Neural cell (in vitro differentiated cells): ENCODE data around the gene PRUNE2. TPM values are rescaled to one million over a fixed set of nuclear protein-coding genes. Genes with fewer than 3 reads are reported as not detected.

Source experiments
- H2AFZ ChIP-seq: fragments of 200-600, 300-800 bp; sonication (generic), shearing (Covaris generic); 2 replicates; pipeline ENCODE4 v1.6.0; 2014; ENCODE audit warnings: low read depth, mild to moderate bottlenecking, antibody characterized with exemption, low read length, moderate library complexity
- H3F3A ChIP-seq: fragments of 200-600 bp; shearing (Covaris generic); 2 replicates; pipeline ENCODE4 v1.6.1; 2016; ENCODE audit warnings: mild to moderate bottlenecking, moderate library complexity, mixed read lengths, antibody characterized with exemption, low read length; ENCODE audit not compliant: insufficient read depth, poor library complexity, severe bottlenecking
- H3K27ac ChIP-seq: fragments of 200-600, 300-800 bp; sonication (generic), shearing (Covaris generic); 2 replicates; pipeline ENCODE4 v1.5.1; 2014; ENCODE audit warnings: mild to moderate bottlenecking, low read length, moderate library complexity
- H3K27me3 ChIP-seq: fragments of 300-800, 200-600 bp; sonication (generic), shearing (Covaris generic); 2 replicates; pipeline ENCODE4 v1.6.0; 2014; ENCODE audit warnings: mild to moderate bottlenecking, low read depth, low read length, moderate library complexity; ENCODE audit not compliant: insufficient read depth
- H3K36me3 ChIP-seq: fragments of 300-800, 200-600 bp; sonication (generic), shearing (Covaris generic); 2 replicates; pipeline ENCODE4 v1.5.1; 2014; ENCODE audit warnings: mild to moderate bottlenecking, antibody characterized with exemption, low read length, moderate library complexity; ENCODE audit not compliant: insufficient read depth
- H3K4me2 ChIP-seq: fragments of 300-800, 200-600 bp; sonication (generic), shearing (Covaris generic); 2 replicates; pipeline ENCODE4 v1.6.0; 2014; ENCODE audit warnings: mild to moderate bottlenecking, low read length
- H3K4me3 ChIP-seq: fragments of 300-800, 200-600 bp; sonication (generic), shearing (Covaris generic); 2 replicates; pipeline ENCODE4 v1.5.1; 2014; ENCODE audit warnings: mild to moderate bottlenecking, low read length, moderate library complexity
- H3K79me2 ChIP-seq: fragments of 200-600 bp; shearing (Covaris generic); replicated peaks from 2 replicates; pipeline ENCODE4 v1.6.0; 2014; ENCODE audit warnings: mild to moderate bottlenecking, low read length, moderate library complexity; ENCODE audit not compliant: insufficient read depth
- H3K9ac ChIP-seq: fragments of 300-800, 200-600 bp; sonication (generic), shearing (Covaris generic); 2 replicates; pipeline ENCODE4 v1.6.1; 2016; ENCODE audit warnings: mild to moderate bottlenecking, low read length, mixed read lengths
- H3K9me2 ChIP-seq: fragments of 200-600 bp; shearing (Covaris generic); 2 replicates; pipeline ENCODE4 v1.6.1; 2016; ENCODE audit warnings: mild to moderate bottlenecking, low read length, mixed read lengths; ENCODE audit not compliant: insufficient read depth
- H3K9me3 ChIP-seq: fragments of 200-600, 300-800 bp; sonication (generic), shearing (Covaris generic); 2 replicates; pipeline ENCODE4 v1.6.1; 2016; ENCODE audit warnings: mild to moderate bottlenecking, mixed run types, low read length, moderate library complexity, mixed read lengths
- H4K20me1 ChIP-seq: fragments of 200-600 bp; shearing (Covaris generic); 2 replicates; pipeline ENCODE4 v1.6.1; 2016; ENCODE audit warnings: mild to moderate bottlenecking, mixed run types; ENCODE audit not compliant: insufficient read depth
- EP300 ChIP-seq: fragments of 450-650 bp; conservative IDR thresholded peaks from 2 replicates; pipeline ENCODE4 v1.6.1; 2014; ENCODE audit warnings: antibody characterized with exemption, mild to moderate bottlenecking, moderate library complexity; ENCODE audit not compliant: poor library complexity, severe bottlenecking
- EZH2 ChIP-seq: fragments of 200-600, 300-800 bp; shearing (Covaris generic), sonication (generic); IDR thresholded peaks from 2 replicates; pipeline ENCODE4 v1.6.1; 2014; ENCODE audit warnings: antibody characterized with exemption, low read length, borderline replicate concordance, mild to moderate bottlenecking; ENCODE audit not compliant: insufficient read depth, poor library complexity, severe bottlenecking
- MXI1 ChIP-seq: fragments of 450-650 bp; conservative IDR thresholded peaks from 2 replicates; pipeline ENCODE4 v1.6.1; 2014; ENCODE audit warnings: antibody characterized with exemption, mild to moderate bottlenecking; ENCODE audit not compliant: poor library complexity, severe bottlenecking
- POLR2AphosphoS5 ChIP-seq: IDR thresholded peaks from 2 replicates; pipeline ENCODE4 v1.6.1; 2012
- RAD21 ChIP-seq: fragments of 450-650 bp; conservative IDR thresholded peaks from 2 replicates; pipeline ENCODE4 v1.6.1; 2014; ENCODE audit warnings: antibody characterized with exemption, mild to moderate bottlenecking, moderate library complexity
- SMC3 ChIP-seq: fragments of 450-650 bp; conservative IDR thresholded peaks from 2 replicates; pipeline ENCODE4 v1.6.1; 2014; ENCODE audit warnings: antibody characterized with exemption, mild to moderate bottlenecking, moderate library complexity; ENCODE audit not compliant: poor library complexity
- TAF1 ChIP-seq: IDR thresholded peaks from 2 replicates; pipeline ENCODE4 v1.6.1; 2012; ENCODE audit warnings: low read depth
- polyA plus RNA-seq: library from polyadenylated mRNA; depleted of rRNA; stranded (reverse); fragments of >200 nt; gene quantifications from 2 replicates; pipeline ENCODE4 v1.2.3, GENCODE V29; 2014
- TF ChIP-seq, protein P1 (sequence below): IDR thresholded peaks from 2 replicates; pipeline ENCODE4 v1.6.1; 2012; ENCODE audit warnings: borderline replicate concordance
- TF ChIP-seq, protein P2 (sequence below): fragments of 450-650 bp; IDR thresholded peaks from 2 replicates; pipeline ENCODE4 v1.5.1; 2014; ENCODE audit warnings: antibody characterized with exemption, mild to moderate bottlenecking, moderate library complexity; ENCODE audit not compliant: poor library complexity, severe bottlenecking

PRUNE2 gene
- polyA plus RNA-seq, 1 donor from 2014 or later = 9.7 TPM

DNA sequence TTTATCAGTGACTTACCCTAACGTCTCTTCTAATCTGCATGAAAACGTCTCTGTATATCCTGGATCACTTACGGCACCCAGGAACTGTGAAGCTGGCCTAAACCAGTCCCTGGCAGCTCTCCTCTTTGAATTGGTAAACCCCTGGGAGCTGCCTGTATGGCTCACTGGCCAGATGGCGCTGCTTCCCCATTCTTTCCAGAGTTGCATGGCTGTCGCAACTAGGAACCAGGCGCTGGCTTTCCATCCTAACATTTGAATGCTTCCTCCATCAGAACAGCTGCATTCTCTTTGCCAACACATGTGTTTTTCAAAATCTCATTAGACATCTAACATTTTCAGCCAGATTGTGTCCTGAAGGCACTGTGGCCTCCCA is 149.7 kb downstream of the PRUNE2 start:
- Histone ChIP-seq H3K27me3 (no peaks in the 10 kb centered on the region), H3K4me2 (no peak overlapping the region), H2AFZ (no peak overlapping the region), H3F3A (no peaks in the 10 kb centered on the region), H3K9ac (no peak overlapping the region), H3K9me3 (no peaks in the 10 kb centered on the region), H3K79me2 (no peaks in the 10 kb centered on the region), H3K36me3 (no peaks in the 10 kb centered on the region), H3K27ac (no peak overlapping the region), H3K4me3 (no peak overlapping the region), H3K9me2 (no peaks in the 10 kb centered on the region), H4K20me1 (no peaks in the 10 kb centered on the region)
- TF ChIP-seq SMC3 = no peak
- no peak for TF ChIP-seq POLR2AphosphoS5
- TF ChIP-seq, protein P1, sequence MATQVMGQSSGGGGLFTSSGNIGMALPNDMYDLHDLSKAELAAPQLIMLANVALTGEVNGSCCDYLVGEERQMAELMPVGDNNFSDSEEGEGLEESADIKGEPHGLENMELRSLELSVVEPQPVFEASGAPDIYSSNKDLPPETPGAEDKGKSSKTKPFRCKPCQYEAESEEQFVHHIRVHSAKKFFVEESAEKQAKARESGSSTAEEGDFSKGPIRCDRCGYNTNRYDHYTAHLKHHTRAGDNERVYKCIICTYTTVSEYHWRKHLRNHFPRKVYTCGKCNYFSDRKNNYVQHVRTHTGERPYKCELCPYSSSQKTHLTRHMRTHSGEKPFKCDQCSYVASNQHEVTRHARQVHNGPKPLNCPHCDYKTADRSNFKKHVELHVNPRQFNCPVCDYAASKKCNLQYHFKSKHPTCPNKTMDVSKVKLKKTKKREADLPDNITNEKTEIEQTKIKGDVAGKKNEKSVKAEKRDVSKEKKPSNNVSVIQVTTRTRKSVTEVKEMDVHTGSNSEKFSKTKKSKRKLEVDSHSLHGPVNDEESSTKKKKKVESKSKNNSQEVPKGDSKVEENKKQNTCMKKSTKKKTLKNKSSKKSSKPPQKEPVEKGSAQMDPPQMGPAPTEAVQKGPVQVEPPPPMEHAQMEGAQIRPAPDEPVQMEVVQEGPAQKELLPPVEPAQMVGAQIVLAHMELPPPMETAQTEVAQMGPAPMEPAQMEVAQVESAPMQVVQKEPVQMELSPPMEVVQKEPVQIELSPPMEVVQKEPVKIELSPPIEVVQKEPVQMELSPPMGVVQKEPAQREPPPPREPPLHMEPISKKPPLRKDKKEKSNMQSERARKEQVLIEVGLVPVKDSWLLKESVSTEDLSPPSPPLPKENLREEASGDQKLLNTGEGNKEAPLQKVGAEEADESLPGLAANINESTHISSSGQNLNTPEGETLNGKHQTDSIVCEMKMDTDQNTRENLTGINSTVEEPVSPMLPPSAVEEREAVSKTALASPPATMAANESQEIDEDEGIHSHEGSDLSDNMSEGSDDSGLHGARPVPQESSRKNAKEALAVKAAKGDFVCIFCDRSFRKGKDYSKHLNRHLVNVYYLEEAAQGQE = no peak
- no peak for TF ChIP-seq TAF1
- TF ChIP-seq EZH2 = no peak
- TF ChIP-seq MXI1 = no peak

DNA sequence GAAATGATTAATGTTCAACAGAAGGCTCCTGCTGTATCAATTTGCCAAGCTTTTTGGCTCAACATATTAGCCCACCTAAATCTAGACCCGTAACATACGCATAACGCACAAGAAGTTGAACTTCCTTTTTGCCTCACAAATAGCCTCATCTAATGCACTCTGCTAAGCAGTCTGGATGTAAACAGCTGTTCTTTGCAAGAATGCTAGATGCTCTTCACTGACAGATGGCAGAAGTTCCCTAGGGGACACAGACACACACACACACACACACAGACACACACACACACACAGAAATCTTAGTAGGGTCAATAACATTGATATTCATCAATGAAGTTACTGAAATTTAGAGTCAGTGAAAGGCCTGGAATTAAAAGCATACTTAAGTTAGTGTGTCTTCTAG is 154.9 kb downstream of the PRUNE2 start:
- Histone ChIP-seq H3K9me3 (no peaks in the 10 kb centered on the region), H3K79me2 (no peaks in the 10 kb centered on the region), H3K4me3 (no peak overlapping the region), H3K27me3 (no peaks in the 10 kb centered on the region), H4K20me1 (no peaks in the 10 kb centered on the region), H3K36me3 (no peaks in the 10 kb centered on the region), H3F3A (no peaks in the 10 kb centered on the region), H2AFZ (no peak overlapping the region), H3K9me2 (no peaks in the 10 kb centered on the region), H3K4me2 (no peak overlapping the region), H3K27ac (no peak overlapping the region), H3K9ac (no peak overlapping the region)
- TF ChIP-seq SMC3 (no peak), POLR2AphosphoS5 (no peak), EZH2 (no peak), RAD21 (no peak)
- TF ChIP-seq, protein P2, sequence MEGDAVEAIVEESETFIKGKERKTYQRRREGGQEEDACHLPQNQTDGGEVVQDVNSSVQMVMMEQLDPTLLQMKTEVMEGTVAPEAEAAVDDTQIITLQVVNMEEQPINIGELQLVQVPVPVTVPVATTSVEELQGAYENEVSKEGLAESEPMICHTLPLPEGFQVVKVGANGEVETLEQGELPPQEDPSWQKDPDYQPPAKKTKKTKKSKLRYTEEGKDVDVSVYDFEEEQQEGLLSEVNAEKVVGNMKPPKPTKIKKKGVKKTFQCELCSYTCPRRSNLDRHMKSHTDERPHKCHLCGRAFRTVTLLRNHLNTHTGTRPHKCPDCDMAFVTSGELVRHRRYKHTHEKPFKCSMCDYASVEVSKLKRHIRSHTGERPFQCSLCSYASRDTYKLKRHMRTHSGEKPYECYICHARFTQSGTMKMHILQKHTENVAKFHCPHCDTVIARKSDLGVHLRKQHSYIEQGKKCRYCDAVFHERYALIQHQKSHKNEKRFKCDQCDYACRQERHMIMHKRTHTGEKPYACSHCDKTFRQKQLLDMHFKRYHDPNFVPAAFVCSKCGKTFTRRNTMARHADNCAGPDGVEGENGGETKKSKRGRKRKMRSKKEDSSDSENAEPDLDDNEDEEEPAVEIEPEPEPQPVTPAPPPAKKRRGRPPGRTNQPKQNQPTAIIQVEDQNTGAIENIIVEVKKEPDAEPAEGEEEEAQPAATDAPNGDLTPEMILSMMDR = no peak

DNA sequence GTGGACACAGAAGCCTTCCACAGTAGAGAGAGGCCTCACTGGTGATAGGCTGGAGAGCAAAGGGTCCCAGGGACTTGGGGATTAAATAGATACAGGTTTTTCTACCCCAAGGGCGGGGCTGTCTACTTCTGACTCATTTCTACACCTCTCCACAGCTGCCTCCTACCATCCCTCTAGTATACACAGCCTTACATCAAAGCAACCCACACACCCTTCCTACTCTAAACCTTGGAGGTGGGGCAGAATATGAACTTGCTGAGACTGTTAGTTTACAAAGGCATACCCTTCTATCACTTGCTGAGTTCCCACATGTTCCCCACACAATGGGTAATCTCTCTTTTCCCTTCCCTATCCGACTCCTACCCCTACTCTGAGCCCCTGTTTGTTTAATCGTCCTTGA is 161.6 kb downstream of the PRUNE2 start:
- H3K36me3 ChIP-seq = no peaks in the 10 kb centered on the region
- no peaks in the 10 kb centered on the region for H3K27me3 ChIP-seq
- H3K27ac ChIP-seq = no peak overlapping the region
- H3K9me3 ChIP-seq = no peaks in the 10 kb centered on the region
- no peaks in the 10 kb centered on the region for H4K20me1 ChIP-seq
- H3K9ac ChIP-seq = no peak overlapping the region
- no peak overlapping the region for H2AFZ ChIP-seq
- no peak overlapping the region for H3K4me2 ChIP-seq
- no peak for TF ChIP-seq EP300
- TF ChIP-seq RAD21 = no peak
- no peak for TF ChIP-seq TAF1
- H3F3A ChIP-seq = no peaks in the 10 kb centered on the region
- H3K79me2 ChIP-seq = no peaks in the 10 kb centered on the region
- H3K9me2 ChIP-seq = no peaks in the 10 kb centered on the region
- no peak overlapping the region for H3K4me3 ChIP-seq
